Keratinocyte (primary cell): ENCODE results near the gene NTRK1.

ENCODE experiments used
- EZH2 ChIP-seq: IDR thresholded peaks from one replicate; pipeline ENCODE4 v1.6.1; 2012; ENCODE audit warnings: inconsistent platforms, mild to moderate bottlenecking, low read length, moderate library complexity
- TF ChIP-seq, protein P1 (sequence below), 3 experiments: IDR thresholded peaks in 1 of 3; conservative IDR thresholded peaks in 1 of 3; optimal IDR thresholded peaks in 1 of 3; 2 replicates in 2 of 3; 3 replicates in 1 of 3; pipeline versions ENCODE3 to v1.5.1; 2011; ENCODE audit warnings: low read length in 3 of 3, mild to moderate bottlenecking in 3 of 3, moderate library complexity in 2 of 3, control low read depth in 1 of 3, inconsistent platforms in 1 of 3; ENCODE audit not compliant: insufficient read depth in 2 of 3; ENCODE audit errors: extremely low read depth in 1 of 3

DNA sequence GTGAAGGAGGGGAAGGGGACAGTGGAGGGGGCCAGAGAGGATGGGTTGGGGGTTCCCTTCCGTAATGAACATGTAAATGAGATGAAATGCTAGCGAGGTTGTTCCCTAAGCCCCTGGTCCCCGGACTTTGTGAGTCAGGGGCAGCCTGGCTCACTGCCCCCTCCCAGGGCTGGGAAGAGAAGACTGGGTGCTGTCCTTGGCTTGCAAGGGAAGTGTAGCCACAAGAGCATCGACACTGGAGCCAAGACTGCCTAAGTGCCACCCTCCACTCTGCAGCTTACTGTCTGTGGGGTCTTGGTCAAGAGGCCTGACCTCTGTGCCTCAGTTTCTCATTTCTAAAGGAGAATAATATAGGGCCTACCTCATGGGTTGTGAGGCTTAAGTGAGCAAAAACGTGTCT lies 33.3 kb downstream of the NTRK1 start:
- no peak for TF ChIP-seq EZH2
- TF ChIP-seq, protein P1, sequence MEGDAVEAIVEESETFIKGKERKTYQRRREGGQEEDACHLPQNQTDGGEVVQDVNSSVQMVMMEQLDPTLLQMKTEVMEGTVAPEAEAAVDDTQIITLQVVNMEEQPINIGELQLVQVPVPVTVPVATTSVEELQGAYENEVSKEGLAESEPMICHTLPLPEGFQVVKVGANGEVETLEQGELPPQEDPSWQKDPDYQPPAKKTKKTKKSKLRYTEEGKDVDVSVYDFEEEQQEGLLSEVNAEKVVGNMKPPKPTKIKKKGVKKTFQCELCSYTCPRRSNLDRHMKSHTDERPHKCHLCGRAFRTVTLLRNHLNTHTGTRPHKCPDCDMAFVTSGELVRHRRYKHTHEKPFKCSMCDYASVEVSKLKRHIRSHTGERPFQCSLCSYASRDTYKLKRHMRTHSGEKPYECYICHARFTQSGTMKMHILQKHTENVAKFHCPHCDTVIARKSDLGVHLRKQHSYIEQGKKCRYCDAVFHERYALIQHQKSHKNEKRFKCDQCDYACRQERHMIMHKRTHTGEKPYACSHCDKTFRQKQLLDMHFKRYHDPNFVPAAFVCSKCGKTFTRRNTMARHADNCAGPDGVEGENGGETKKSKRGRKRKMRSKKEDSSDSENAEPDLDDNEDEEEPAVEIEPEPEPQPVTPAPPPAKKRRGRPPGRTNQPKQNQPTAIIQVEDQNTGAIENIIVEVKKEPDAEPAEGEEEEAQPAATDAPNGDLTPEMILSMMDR (optimal IDR thresholded peaks at IDR 0.05 in 1 of 3, IDR thresholded peaks at IDR 0.05 in 1 of 3, conservative IDR thresholded peaks at IDR 0.05 in 1 of 3; ENCODE audit: extremely low read depth in 1 of 3, insufficient read depth in 2 of 3, low read length in 3 of 3): no peak
